Stimulated activated naive B cell treated with anti-CD40 and anti-IgM and Interleukin-4, amounts not matched to agents 10 μg/mL and 1 μg/mL and 100 μg/mL, for 72 hours (primary cell): ENCODE measurements around the gene PPM1B.
"Not testable (repeated sequence)": the region's sequence is repeated elsewhere in the genome, so short reads cannot be mapped to it uniquely, and the experiment has no call there.

Experiments
- ATAC-seq, 2 donors: fragments of 150-1000 bp; cut with Tn5 transposase; replicated peaks; 2 replicates each; pipeline ENCODE4 v1.10.0; 2021; ENCODE audit warnings: moderate library complexity in 1 of 2
- DNase-seq: peaks from one replicate; pipeline ENCODE4 v3.0.0; 2021
- H3K27ac Mint-ChIP-seq: one replicate; pipeline ENCODE4 v1.8.0; 2022; ENCODE audit warnings: mild to moderate bottlenecking, mixed read lengths
- H3K27me3 Mint-ChIP-seq, 2 donors: one replicate each; pipeline ENCODE4 v1.8.0; 2022; ENCODE audit warnings: mixed read lengths in 2 of 2
- H3K36me3 Mint-ChIP-seq, 2 donors: one replicate each; pipeline ENCODE4 v1.8.0; 2022; ENCODE audit warnings: mixed read lengths in 2 of 2, mild to moderate bottlenecking in 1 of 2
- H3K4me1 Mint-ChIP-seq, 2 donors: one replicate each; pipeline ENCODE4 v1.8.0; 2022; ENCODE audit warnings: mixed read lengths in 2 of 2, mild to moderate bottlenecking in 1 of 2
- H3K4me3 Mint-ChIP-seq, 2 donors: one replicate each; pipeline ENCODE4 v1.8.0; 2022; ENCODE audit warnings: mild to moderate bottlenecking in 2 of 2, mixed read lengths in 2 of 2, moderate library complexity in 1 of 2
- H3K9me3 Mint-ChIP-seq, 2 donors: one replicate each; pipeline ENCODE4 v1.8.0; 2022; ENCODE audit warnings: mixed read lengths in 2 of 2, mild to moderate bottlenecking in 1 of 2

The PPM1B gene

DNA sequence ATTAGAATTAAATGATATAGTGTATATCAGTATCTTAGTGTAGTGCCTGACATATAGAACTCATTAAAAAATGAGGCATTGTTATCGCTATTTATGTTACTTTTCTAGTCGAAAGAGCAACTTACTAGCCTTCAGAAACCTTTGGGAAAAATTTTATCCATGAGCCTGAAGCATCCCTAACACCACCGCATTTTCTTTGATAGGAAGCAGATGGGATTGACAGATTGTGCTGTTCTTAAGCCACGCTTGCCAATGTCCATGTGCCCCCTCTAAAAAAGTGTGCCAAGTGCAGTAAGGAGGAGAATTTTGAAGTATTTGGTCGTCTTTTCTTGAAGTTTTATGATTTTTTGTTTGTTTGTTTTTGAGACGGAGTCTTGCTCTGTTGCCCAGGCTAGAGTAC lies 29.1 kb downstream of the PPM1B start:
- Mint-ChIP-seq H3K27me3 (no peaks in the 10 kb centered on the region), H3K27ac (no peak overlapping the region), H3K9me3 (no peaks in the 10 kb centered on the region), H3K4me3 (no peak overlapping the region), H3K36me3 (peaks cover 22 to 30% of the 10 kb centered on the region in 2 donors), H3K4me1 (peaks cover 10 to 34% of the 10 kb centered on the region in 2 donors)
- ATAC-seq (no peak), DNase-seq (no peak)

DNA sequence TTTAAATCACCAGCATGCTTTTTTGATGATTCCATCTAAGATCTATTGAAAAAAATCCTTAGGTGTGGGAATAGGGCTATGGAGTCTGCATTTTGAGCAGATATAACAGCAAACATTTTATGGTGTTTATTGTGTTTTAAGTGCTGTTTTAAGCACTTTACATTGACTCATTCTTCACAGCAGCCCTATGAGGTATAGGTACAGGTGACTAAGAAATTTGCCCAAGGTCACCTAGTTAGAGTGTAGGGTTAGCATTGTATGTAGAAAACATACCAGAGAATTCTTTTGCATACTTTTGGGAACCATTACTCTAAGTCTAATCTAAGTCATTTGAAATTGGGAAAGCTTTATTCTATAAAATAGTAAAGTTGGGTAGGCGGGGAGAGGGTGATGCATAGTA lies 31.3 kb downstream of the PPM1B start:
- peaks cover 0 to 3% of the 10 kb centered on the region in 2 donors for H3K9me3 Mint-ChIP-seq
- H3K4me1 Mint-ChIP-seq = peaks cover 6 to 35% of the 10 kb centered on the region in 2 donors
- no peak for DNase-seq
- H3K27me3 Mint-ChIP-seq = no peaks in the 10 kb centered on the region
- no peak overlapping the region for H3K4me3 Mint-ChIP-seq
- no peak overlapping the region for H3K27ac Mint-ChIP-seq
- peaks cover 22 to 36% of the 10 kb centered on the region in 2 donors for H3K36me3 Mint-ChIP-seq
- no peak for ATAC-seq

DNA sequence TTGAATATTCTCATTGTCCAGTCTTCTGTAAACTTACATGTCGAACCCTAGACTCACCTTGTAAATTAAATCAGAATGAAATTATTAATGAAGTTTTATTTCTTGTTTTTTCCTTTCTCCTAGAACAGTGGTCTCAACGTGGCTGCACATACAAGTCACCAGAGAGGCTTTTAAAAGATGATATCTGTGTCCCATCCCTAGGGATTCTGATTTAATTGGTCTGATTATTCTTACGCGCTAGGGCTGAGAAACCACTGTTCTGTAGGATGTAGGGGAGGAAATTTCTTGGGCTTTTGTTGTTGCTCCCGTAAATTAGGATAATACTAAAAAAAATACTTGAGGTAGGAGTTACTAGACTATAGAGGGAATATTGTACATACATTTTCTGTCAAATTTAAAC lies 32.1 kb downstream of the PPM1B start:
- no peak overlapping the region for H3K27ac Mint-ChIP-seq
- peaks cover 22 to 35% of the 10 kb centered on the region in 2 donors for H3K36me3 Mint-ChIP-seq

DNA sequence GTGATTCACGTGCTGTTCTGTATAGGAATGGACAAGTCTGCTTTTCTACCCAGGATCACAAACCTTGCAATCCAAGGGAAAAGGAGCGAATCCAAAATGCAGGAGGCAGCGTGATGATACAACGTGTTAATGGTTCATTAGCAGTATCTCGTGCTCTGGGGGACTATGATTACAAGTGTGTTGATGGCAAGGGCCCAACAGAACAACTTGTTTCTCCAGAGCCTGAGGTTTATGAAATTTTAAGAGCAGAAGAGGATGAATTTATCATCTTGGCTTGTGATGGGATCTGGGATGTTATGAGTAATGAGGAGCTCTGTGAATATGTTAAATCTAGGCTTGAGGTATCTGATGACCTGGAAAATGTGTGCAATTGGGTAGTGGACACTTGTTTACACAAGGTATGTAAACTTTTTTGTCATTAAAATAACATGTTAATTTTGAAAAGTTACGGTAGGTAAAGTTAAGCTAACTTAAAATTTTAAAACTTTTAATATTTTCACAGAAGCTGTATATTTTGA lies 33.0 kb downstream of the PPM1B start:
- H3K36me3 Mint-ChIP-seq = peaks cover 22 to 34% of the 10 kb centered on the region in 2 donors
- H3K27ac Mint-ChIP-seq = no peak overlapping the region
- H3K4me1 Mint-ChIP-seq = peaks cover 7 to 32% of the 10 kb centered on the region in 2 donors
- no peak overlapping the region for H3K4me3 Mint-ChIP-seq
- H3K9me3 Mint-ChIP-seq = peaks cover 0 to 3% of the 10 kb centered on the region in 2 donors
- no peaks in the 10 kb centered on the region for H3K27me3 Mint-ChIP-seq
- no peak for ATAC-seq
- DNase-seq = no peak

More for the DNA sequence above, 32.1 kb downstream of the PPM1B start:
- DNase-seq (no peak), ATAC-seq (no peak)
- H3K4me3 Mint-ChIP-seq = no peak overlapping the region
- H3K4me1 Mint-ChIP-seq = peaks cover 7 to 36% of the 10 kb centered on the region in 2 donors
- H3K27me3 Mint-ChIP-seq = no peaks in the 10 kb centered on the region
- H3K9me3 Mint-ChIP-seq = peaks cover 0 to 3% of the 10 kb centered on the region in 2 donors

DNA sequence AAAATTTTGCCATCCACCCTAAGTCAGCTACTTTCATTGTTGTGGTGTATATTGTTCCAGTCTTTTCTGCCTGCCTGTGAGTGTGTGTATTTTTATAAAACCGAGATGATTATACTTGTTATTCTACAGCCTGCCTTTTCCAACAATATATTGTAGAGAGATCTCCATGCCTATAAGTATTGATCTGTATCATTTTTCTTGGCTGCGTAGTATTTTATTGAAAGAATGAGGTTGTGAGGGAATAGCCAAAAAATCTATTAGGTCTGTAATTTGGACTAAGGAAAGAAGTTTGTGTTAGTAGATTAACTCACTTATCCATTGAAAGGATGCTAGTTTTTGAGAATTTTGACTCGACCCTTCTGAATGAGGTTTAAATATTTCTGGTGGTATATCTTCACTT lies 34.9 kb downstream of the PPM1B start:
- H3K36me3 Mint-ChIP-seq = peaks cover 18 to 31% of the 10 kb centered on the region in 2 donors
- H3K4me1 Mint-ChIP-seq = peaks cover 7 to 20% of the 10 kb centered on the region in 2 donors
- ATAC-seq (no peak), DNase-seq (no peak)
- H3K4me3 Mint-ChIP-seq = no peak overlapping the region
- H3K9me3 Mint-ChIP-seq = peaks cover 0 to 3% of the 10 kb centered on the region in 2 donors
- no peaks in the 10 kb centered on the region for H3K27me3 Mint-ChIP-seq
- H3K27ac Mint-ChIP-seq = no peak overlapping the region

DNA sequence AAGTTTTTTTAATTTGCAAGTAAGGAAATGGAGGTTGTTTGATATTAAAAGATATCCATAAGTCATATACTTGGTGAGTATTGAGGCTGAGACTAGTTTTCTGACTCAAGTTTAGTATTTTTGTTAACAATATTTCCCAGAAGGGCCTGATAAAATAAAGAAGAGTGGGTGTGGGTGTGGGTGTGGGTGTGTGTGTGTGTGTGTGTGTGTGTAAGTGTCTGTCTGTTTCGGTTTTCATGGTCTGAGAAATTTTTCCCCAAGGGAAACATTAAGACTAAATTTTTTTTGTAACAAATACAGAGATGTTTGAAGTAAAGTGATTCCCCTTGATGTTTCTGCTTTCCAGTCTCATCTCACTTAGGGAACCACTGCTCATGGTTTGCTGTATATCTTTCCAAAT lies 36.5 kb downstream of the PPM1B start:
- no peak overlapping the region for H3K27ac Mint-ChIP-seq
- H3K36me3 Mint-ChIP-seq = peaks cover 27 to 42% of the 10 kb centered on the region in 2 donors
- no peak for DNase-seq
- peaks cover 7 to 14% of the 10 kb centered on the region in 2 donors for H3K4me1 Mint-ChIP-seq
- H3K4me3 Mint-ChIP-seq = no peak overlapping the region
- H3K27me3 Mint-ChIP-seq = no peaks in the 10 kb centered on the region
- no peak for ATAC-seq
- H3K9me3 Mint-ChIP-seq = peaks cover 0 to 3% of the 10 kb centered on the region in 2 donors

DNA sequence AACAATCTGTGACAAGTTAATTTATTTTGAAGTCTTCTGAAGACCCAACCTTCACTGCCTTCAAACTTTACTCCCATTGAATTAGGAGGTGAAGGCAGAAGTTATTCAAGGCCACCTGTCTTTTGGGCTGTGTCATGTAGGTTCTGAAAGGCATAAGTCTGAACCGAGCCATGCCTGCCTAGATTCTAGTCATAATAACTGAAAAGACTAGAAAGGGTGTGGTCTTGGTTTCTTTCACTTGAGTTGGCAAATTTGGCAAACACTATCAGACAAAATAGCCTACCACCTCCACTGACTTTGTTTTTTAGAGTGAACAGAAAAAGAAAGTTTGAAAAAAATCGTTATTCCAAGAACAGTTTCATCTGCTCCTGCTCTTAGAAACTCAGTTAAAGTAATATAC lies 38.4 kb downstream of the PPM1B start:
- DNase-seq = no peak
- ATAC-seq = no peak
- Mint-ChIP-seq H3K4me1 (peaks cover 3 to 15% of the 10 kb centered on the region in 2 donors), H3K9me3 (peaks cover 0 to 3% of the 10 kb centered on the region in 2 donors), H3K27me3 (no peaks in the 10 kb centered on the region), H3K27ac (no peak overlapping the region), H3K36me3 (peaks cover 24 to 36% of the 10 kb centered on the region in 2 donors), H3K4me3 (no peak overlapping the region)

DNA sequence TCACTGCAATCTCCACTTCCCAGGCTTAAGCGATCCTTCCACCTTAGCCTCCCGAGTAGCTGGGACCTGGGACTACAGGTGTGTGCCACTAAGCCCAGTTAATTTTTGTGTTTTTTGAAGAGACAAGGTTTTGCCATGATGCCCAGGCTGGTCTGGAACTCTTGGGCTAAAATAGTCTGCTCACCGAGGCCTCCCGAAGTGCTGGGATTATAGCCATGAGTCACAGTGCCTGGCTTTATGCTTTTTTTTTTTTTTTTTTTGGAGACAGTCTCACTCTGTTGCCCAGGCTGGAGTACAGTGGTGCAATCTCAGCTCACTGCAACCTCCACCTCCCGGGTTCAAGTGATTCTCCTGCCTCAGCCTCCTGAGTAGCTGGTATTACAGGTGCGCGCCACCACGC lies 39.0 kb downstream of the PPM1B start:
- not testable (repeated sequence) for H3K9me3 Mint-ChIP-seq

DNA sequence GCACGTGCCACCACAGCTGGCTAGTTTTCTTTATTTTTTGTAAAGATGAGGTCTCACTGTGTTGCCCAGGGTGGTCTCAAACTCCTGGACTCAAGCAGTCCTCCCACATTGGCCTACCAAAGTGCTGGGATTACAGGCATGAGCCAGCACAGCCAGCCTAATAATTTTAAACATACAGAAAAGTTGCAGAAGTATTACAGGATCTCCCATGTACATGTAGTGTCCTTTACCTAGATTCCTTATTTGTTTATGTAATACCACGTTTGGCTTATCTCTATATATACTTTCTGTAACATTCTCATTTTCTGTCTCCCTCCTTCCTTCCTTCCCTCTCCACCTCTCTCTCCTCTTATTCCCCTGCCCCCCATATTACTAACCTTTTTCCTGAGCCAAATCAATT lies 41.7 kb downstream of the PPM1B start:
- DNase-seq (no peak), ATAC-seq (no peak)
- no peaks in the 10 kb centered on the region for H3K27me3 Mint-ChIP-seq
- H3K4me1 Mint-ChIP-seq = peaks cover 3 to 18% of the 10 kb centered on the region in 2 donors
- H3K27ac Mint-ChIP-seq = no peak overlapping the region
- no peaks in the 10 kb centered on the region for H3K9me3 Mint-ChIP-seq
- peaks cover 22 to 31% of the 10 kb centered on the region in 2 donors for H3K36me3 Mint-ChIP-seq
- H3K4me3 Mint-ChIP-seq = no peak overlapping the region

More for the DNA sequence above, 39.0 kb downstream of the PPM1B start:
- DNase-seq, H3K4me3 Mint-ChIP-seq, H3K27ac Mint-ChIP-seq, H3K27me3 Mint-ChIP-seq, ATAC-seq: not testable (repeated sequence)
- Mint-ChIP-seq H3K4me1 (peaks cover 3 to 19% of the 10 kb centered on the region in 2 donors), H3K36me3 (peaks cover 27 to 41% of the 10 kb centered on the region in 2 donors)

DNA sequence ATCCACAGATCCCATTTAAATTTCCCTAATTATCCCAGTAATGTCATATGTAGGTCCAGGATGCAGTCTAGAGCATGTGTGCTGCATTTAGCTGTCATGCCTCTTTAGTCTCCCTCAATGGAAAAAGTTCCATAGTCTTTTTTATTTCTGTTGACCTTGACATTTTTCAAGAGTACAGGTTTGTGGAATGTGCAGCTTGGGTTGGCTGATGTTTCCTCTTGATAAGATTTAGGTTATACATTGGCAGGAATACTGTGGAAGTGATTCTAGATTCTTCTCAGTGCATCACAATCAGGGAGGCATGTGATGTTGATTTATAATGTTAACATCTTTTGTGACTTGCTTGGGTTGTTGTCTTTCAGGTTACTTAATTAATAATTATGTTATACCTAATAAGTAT lies 42.5 kb downstream of the PPM1B start:
- H3K9me3 Mint-ChIP-seq = no peaks in the 10 kb centered on the region
- ATAC-seq = no peak
- DNase-seq = no peak
- H3K27me3 Mint-ChIP-seq = no peaks in the 10 kb centered on the region
- H3K27ac Mint-ChIP-seq = no peak overlapping the region
- no peak overlapping the region for H3K4me3 Mint-ChIP-seq
- peaks cover 6 to 24% of the 10 kb centered on the region in 2 donors for H3K4me1 Mint-ChIP-seq
- H3K36me3 Mint-ChIP-seq = peaks cover 27 to 36% of the 10 kb centered on the region in 2 donors

DNA sequence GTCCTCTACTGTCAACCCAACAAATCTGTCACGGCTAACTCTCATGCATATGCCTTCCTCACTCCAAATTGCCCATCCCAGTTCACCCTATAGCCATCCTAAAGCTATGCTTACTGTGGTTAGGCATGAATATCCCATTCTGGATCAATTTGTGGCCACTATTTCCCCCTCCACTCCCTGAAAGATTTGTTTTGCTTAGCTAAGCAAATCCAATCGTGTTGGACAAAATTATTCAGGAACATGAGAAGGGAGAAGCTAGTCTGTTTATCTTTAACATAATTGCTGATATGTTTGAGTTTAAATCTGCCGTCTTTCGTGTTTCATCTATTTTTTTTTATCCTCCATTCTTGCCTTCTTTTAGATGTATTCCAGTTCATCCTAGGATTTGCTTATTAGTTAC lies 43.6 kb downstream of the PPM1B start:
- no peak for ATAC-seq
- H3K36me3 Mint-ChIP-seq = peaks cover 27 to 40% of the 10 kb centered on the region in 2 donors
- peak overlapping the region; percentile 31 for H3K27ac Mint-ChIP-seq
- no peaks in the 10 kb centered on the region for H3K9me3 Mint-ChIP-seq
- no peak overlapping the region for H3K4me3 Mint-ChIP-seq
- peaks cover 6 to 33% of the 10 kb centered on the region in 2 donors for H3K4me1 Mint-ChIP-seq
- H3K27me3 Mint-ChIP-seq = no peaks in the 10 kb centered on the region
- DNase-seq = no peak

DNA sequence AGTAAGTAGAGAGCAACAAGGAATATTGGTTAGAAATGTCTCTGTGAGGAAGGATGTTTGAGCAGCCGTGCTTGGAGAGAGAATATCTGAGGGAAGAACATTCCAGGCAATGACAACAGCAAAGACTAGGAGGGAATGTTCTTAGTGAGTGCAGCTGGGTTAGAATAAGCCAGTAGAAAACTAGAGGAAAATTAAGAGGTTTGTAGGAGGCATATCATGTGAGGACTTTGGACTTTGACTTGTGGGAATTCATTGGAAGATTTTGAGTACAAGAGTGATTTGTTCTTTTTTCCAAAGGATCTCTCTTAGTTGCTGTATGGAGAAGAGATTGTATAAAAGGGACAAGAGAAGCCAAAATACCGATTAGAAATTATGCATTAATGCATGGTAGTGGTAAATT lies 47.2 kb downstream of the PPM1B start:
- DNase-seq = no peak
- Mint-ChIP-seq H3K4me1 (peaks cover 8 to 33% of the 10 kb centered on the region in 2 donors), H3K36me3 (peaks cover 18 to 34% of the 10 kb centered on the region in 2 donors), H3K4me3 (no peak overlapping the region), H3K27ac (peak overlapping the region; percentile 43), H3K27me3 (no peaks in the 10 kb centered on the region), H3K9me3 (no peaks in the 10 kb centered on the region)
- no peak for ATAC-seq

DNA sequence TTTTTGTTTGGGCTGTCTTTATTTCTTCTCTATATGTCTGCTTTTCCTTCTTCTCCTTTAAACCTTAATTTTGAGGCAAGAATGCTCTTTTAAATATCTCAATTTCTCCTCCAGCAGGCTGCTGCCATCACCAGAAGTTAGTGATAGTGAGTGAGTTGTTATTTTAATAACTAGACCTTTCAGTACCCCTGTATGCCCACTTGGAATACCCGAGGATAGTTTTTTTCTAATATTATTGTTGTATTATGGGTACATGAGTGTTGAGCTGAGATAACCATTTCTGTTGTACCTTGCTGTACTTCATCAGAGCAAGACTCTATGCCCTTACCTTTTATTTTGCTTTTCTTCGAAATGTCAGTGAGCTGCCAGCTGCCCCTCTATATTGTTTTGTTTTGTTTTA lies 50.1 kb downstream of the PPM1B start:
- Mint-ChIP-seq H3K9me3 (no peaks in the 10 kb centered on the region), H3K27me3 (no peaks in the 10 kb centered on the region), H3K36me3 (peaks cover 23 to 32% of the 10 kb centered on the region in 2 donors), H3K4me3 (no peak overlapping the region), H3K4me1 (peaks cover 8 to 20% of the 10 kb centered on the region in 2 donors), H3K27ac (no peak overlapping the region)
- DNase-seq = no peak
- no peak for ATAC-seq

DNA sequence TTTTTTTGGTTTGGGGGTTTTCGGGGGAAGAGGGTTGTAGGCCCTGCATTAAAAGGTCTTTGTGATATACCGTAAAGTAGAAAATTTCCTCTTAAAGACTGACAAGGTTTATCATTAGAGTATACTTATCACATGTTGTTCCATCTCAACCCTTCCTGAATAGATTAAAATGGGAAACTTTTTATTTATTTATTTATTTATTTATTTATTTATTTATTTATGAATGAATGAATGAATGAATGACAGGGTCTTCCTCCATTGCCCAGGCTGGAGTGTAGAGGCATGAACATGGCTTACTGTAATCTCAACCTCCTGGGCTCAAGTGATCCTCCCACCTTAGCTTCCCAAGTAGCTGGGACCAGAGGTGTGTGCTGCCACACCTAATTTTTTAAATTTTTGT lies 58.1 kb downstream of the PPM1B start:
- Mint-ChIP-seq H3K9me3 (no peaks in the 10 kb centered on the region), H3K36me3 (peaks cover 14 to 22% of the 10 kb centered on the region in 2 donors), H3K4me3 (no peak overlapping the region), H3K4me1 (no peaks in the 10 kb centered on the region), H3K27me3 (no peaks in the 10 kb centered on the region), H3K27ac (peak overlapping the region; percentile 20)
- no peak for ATAC-seq
- no peak for DNase-seq

DNA sequence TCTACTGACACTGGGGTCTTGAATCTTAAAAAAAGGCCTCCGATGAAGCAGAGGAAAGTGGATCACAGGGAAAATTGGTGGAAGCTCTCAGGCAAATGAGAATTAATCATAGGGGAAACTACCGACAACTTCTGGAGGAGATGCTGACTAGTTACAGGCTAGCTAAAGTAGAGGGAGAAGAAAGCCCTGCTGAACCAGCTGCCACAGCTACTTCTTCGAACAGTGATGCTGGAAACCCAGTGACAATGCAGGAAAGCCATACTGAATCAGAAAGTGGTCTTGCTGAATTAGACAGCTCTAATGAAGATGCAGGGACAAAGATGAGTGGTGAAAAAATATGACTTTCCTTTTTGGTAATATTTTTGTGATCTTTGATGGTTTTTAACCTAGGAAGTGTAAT lies 61.7 kb downstream of the PPM1B start:
- Mint-ChIP-seq H3K27me3 (no peaks in the 10 kb centered on the region), H3K27ac (no peak overlapping the region), H3K9me3 (no peaks in the 10 kb centered on the region), H3K4me3 (no peak overlapping the region), H3K36me3 (peaks cover 5 to 12% of the 10 kb centered on the region in 2 donors), H3K4me1 (peaks cover 0 to 4% of the 10 kb centered on the region in 2 donors)
- no peak for ATAC-seq
- no peak for DNase-seq
